ENCODE measurements around the gene PRR36. TPM values are rescaled to one million over a fixed set of nuclear protein-coding genes. Genes with fewer than 3 reads are reported as not detected.

PRR36 gene
- total RNA-seq, 1 experiment from 2014 or later = 3.3 TPM

DNA sequence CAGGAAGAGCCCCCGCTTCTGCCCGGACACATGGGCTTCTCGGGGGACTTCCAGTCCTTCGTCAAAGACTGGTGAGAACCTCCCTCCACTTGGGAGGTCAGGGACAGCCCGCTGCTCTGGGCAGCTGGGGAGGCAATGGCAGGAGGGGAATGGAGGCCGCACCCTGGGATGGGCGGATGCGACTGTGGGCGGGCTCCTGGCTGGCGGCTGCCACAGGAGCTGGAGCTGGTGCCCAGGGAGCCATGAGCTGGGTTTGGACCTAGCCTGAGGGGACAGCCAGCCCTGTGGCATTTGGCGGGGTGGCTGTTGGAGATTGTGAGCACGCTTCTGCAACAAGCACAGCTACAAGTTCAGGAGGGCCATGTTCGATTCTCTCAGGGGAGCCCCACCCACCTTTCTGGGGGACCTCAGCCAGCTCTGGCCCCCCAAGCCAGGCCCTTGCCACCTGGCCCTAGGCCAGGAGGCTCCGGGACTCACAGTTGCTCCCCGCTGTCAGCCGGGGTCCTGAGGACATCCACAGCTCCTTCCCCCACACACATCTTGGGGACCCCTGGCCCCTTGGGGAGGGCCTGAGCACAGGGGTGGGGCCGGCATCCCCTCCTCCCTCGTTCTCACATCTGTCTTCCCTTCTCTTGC is 37.4 kb upstream of the PRR36 start:
- Histone ChIP-seq H3K27me3 (replicated peaks; ENCODE audit: insufficient read depth, low read depth, low read length, poor library complexity) (peaks cover 8% of the 10 kb centered on the region), H3K27ac (ENCODE audit: low read depth, low read length, poor library complexity, severe bottlenecking) (no peak overlapping the region), H3K4me1 (ENCODE audit: insufficient read depth, low read length, poor library complexity, severe bottlenecking) (peaks cover 10% of the 10 kb centered on the region), H3K36me3 (ENCODE audit: insufficient read depth, low read length, poor library complexity, severe bottlenecking) (peaks cover 19% of the 10 kb centered on the region), H3K9me3 (ENCODE audit: low read depth, low read length, poor library complexity, severe bottlenecking) (no peaks in the 10 kb centered on the region), H3K4me3 (ENCODE audit: low read depth, low read length, poor library complexity, severe bottlenecking) (no peak overlapping the region)
- CTCF ChIA-PET = interaction anchor here (0.5 kb wide), 1 partner anchor 17 kb away, joined by 8 read pairs; no protein-coding TSS in a partner anchor
- POLR2A ChIA-PET (ENCODE audit: low non-redundant PET) = no interaction called here
- no peak for DNase-seq (ENCODE audit: low spot score)
- intact Hi-C loops (cut with micrococcal nuclease; ENCODE audit: unreplicated experiment) = no loop called here
- no peak for TF ChIP-seq EZH2 (IDR thresholded peaks at IDR 0.05; ENCODE audit: borderline replicate concordance, low read depth, low read length, poor library complexity, severe bottlenecking)
- TF ChIP-seq CTCF (conservative IDR thresholded peaks at IDR 0.05; ENCODE audit: low read depth, low read length) = no peak
- no TSS peak for BruUV-seq (replicated peaks)

DNA sequence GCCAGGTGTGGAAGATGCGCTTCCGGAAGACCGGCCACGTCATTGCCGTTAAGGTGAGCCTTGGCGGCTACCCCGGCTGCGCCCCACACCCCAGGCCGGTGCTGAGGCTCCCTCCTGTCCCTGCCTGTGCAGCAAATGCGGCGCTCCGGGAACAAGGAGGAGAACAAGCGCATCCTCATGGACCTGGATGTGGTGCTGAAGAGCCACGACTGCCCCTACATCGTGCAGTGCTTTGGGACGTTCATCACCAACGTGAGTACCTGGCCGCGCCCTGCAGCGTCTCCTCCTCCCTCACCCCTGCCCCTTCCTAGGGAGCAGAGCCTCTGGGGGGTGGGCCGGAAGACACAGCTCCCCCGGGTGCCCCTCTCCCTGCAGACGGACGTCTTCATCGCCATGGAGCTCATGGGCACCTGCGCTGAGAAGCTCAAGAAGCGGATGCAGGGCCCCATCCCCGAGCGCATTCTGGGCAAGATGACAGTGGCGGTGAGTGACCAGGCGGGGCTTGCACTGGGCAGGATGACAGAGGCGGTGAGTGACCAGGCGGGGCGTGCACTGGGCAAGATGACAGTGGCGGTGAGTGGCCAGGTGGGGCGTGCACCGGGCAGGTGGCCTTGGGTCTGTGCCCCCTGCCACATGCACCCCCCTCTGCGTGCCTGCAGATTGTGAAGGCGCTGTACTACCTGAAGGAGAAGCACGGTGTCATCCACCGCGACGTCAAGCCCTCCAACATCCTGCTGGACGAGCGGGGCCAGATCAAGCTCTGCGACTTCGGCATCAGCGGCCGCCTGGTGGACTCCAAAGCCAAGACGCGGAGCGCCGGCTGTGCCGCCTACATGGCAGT is 36.4 kb upstream of the PRR36 start:
- ChIA-PET CTCF (no interaction called here), POLR2A (ENCODE audit: low non-redundant PET) (no interaction called here)
- DNase-seq (ENCODE audit: low spot score) = no peak
- Histone ChIP-seq H3K36me3 (ENCODE audit: insufficient read depth, low read length, poor library complexity, severe bottlenecking) (peaks cover 27% of the 10 kb centered on the region), H3K4me1 (ENCODE audit: insufficient read depth, low read length, poor library complexity, severe bottlenecking) (no peaks in the 10 kb centered on the region), H3K27me3 (replicated peaks; ENCODE audit: insufficient read depth, low read depth, low read length, poor library complexity) (no peaks in the 10 kb centered on the region), H3K4me3 (ENCODE audit: low read depth, low read length, poor library complexity, severe bottlenecking) (no peak overlapping the region), H3K9me3 (ENCODE audit: low read depth, low read length, poor library complexity, severe bottlenecking) (no peaks in the 10 kb centered on the region), H3K27ac (ENCODE audit: low read depth, low read length, poor library complexity, severe bottlenecking) (no peak overlapping the region)
- TF ChIP-seq CTCF (conservative IDR thresholded peaks at IDR 0.05; ENCODE audit: low read depth, low read length) (no peak), EZH2 (IDR thresholded peaks at IDR 0.05; ENCODE audit: borderline replicate concordance, low read depth, low read length, poor library complexity, severe bottlenecking) (no peak)
- intact Hi-C loops (cut with micrococcal nuclease; ENCODE audit: unreplicated experiment) = no loop called here
- no TSS peak for BruUV-seq (replicated peaks)

DNA sequence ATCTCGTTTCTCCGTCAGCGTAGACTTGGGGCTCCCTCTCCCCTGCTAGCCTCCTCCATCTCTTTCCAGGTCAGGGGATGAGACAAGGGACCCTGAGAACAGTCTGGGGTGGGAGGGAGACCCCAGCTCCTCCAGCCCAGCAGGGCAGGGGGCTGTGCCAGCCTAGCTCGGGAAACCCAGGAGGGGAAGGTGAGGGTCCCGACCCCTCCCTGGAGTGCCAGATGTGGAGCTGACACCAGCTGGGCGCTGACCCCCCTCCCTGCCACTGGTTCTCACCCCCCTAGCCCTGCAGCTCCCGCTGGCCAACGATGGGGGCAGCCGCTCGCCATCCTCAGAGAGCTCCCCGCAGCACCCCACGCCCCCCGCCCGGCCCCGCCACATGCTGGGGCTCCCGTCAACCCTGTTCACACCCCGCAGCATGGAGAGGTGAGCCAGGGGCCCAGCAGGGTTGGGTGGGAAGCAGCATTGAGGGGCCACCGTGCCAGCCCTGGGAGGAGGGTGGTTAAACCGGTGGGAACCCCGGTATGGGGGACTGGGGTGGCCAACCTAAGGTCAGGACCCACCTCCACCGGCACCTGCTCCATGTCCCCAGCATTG is 35.4 kb upstream of the PRR36 start:
- no peak for DNase-seq (ENCODE audit: low spot score)
- intact Hi-C loops (cut with micrococcal nuclease; ENCODE audit: unreplicated experiment) = no loop called here
- no peak overlapping the region for H3K27ac ChIP-seq (ENCODE audit: low read depth, low read length, poor library complexity, severe bottlenecking)
- TF ChIP-seq CTCF (conservative IDR thresholded peaks at IDR 0.05; ENCODE audit: low read depth, low read length) (no peak), EZH2 (IDR thresholded peaks at IDR 0.05; ENCODE audit: borderline replicate concordance, low read depth, low read length, poor library complexity, severe bottlenecking) (no peak)
- H3K9me3 ChIP-seq (ENCODE audit: low read depth, low read length, poor library complexity, severe bottlenecking) = no peaks in the 10 kb centered on the region
- no TSS peak for BruUV-seq (replicated peaks)
- ChIA-PET POLR2A (ENCODE audit: low non-redundant PET) (no interaction called here), CTCF (no interaction called here)
- no peak overlapping the region for H3K4me3 ChIP-seq (ENCODE audit: low read depth, low read length, poor library complexity, severe bottlenecking)
- no peaks in the 10 kb centered on the region for H3K27me3 ChIP-seq (replicated peaks; ENCODE audit: insufficient read depth, low read depth, low read length, poor library complexity)
- peaks cover 28% of the 10 kb centered on the region for H3K36me3 ChIP-seq (ENCODE audit: insufficient read depth, low read length, poor library complexity, severe bottlenecking)
- H3K4me1 ChIP-seq (ENCODE audit: insufficient read depth, low read length, poor library complexity, severe bottlenecking) = peaks cover 10% of the 10 kb centered on the region

All from A673 (cell line).